NCI-H1417 treated with DMSO at 0.1 percent for 48 hours (cell line): ENCODE data around the gene PLP1.

Experiments used
- DNase-seq: peaks from one replicate; lab custom pipeline; 2025; lab: John Stamatoyannopoulos, UW

The PLP1 gene

DNA sequence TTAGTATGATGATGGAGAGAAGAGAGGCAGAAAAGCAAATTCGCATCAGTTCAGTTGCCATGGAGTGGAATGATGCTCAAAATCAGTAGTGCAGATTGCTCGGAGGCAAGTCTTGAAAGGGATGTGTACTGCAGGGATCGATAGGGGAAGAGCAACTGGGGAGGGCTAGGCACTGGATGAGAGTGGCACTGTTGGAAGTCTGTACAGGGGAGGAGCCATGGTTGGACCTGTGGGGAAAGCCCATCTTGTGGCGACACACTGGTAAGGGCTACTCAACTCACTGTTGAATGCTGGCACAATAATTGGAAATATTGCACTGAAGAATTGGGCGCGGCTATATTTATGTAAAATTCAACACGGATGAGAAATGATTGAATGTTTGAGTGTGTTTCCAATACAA lies 54.2 kb downstream of the PLP1 start:
- no peak for DNase-seq

DNA sequence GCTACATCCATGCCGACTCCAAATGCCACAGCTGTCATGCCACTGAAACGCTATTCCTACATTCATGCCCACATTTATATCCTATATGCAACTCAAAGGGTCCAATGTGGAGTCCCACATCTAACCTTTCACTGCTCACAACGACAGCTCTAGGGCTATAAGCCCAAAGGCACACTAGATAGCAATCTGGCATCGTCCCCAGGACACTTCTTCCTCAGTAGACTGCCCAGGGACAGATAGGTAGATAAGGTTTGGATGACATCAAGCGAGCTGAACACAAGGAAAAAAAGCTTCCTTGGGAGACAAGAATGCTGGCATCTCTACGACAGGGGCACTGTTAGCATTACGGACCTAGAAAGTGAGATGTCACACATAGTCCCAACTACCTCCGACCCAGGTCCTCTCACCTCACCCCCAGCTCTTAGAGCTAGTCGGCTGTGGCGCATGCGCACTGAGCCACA lies 54.7 kb downstream of the PLP1 start:
- DNase-seq: no peak

DNA sequence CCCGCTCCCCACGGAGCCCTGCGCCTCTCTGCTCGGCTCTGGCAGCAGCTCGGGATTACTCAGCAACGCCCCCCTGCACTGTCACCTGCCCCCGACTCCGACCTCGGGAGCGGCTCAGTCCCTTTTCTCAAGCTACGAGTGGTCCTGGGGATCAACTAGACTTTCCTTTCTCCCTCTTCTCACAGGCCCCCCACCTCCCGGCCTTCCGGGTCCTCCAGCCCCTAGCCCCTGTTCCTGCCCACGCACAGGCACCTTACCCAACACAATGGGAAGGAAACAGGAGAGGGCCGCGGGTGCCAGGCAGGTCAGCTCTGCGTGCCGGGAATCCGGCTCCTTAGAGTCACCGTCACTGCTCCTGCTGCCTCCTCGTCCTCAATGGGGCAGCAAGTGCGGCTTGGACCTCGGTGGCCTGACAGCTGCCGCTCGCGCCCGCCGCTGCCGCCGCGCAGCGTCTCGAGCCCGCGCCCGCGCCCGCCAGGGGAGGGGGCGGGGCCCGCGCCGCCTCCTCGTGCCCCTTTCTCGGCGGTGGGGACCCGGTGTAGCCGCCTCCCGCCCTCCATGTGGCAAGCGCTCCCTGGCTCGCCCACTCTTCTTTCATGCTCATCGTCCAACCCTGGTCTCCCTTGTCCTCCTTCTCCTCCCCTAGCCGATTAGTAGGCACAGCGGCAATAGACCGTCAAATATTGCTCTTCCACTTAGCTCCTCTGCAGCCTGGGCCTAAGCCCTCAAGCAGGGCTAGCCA lies 55.3 kb downstream of the PLP1 start, which contains the start of gene RAB9B:
TSS of gene RAB9B (minus strand) at position 455 of the 742 bp plus-strand sequence. CDS start 6,473 bp downstream, outside the sequence.
- no peak for DNase-seq

DNA sequence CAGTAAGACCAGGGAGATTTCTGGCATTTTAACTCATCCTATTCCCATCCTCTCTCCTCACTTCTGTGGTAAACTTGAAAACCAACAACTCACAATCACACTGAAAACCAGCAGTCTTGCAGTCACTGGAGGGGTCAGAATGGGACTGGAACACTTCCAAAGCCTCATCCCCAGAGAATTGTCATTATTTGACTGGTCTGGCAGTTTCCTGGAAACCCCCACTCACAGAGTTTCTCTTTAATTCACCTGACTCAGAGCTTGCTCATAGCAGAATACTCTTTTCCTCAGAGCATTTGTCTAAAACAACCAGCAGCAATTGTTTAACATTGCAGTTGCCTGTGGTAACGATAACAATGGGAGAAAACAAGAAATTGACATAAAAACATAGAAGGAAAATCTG lies 62.8 kb downstream of the PLP1 start:
- no peak for DNase-seq
